GM08714 (cell line): ENCODE measurements around the gene LRRC34.

Experiments used
- H3K4me3 ChIP-seq: fragments of 200-500 bp; sonication (Bioruptor generic); 2 replicates; pipeline ENCODE4 v1.5.1; 2014; ENCODE audit warnings: mild to moderate bottlenecking, low read length, inconsistent platforms
- ZNF274 ChIP-seq: IDR thresholded peaks from 2 replicates; pipeline ENCODE4 v1.6.1; 2012; ENCODE audit warnings: mild to moderate bottlenecking, low read depth, low read length

Gene LRRC34

GRCh38 chr3:169787791-169788190 is 24.9 kb downstream of the LRRC34 start:
- no peak overlapping the region for H3K4me3 ChIP-seq
- TF ChIP-seq ZNF274 = no peak

GRCh38 chr3:169787120-169787519 is 25.6 kb downstream of the LRRC34 start:
- TF ChIP-seq ZNF274 = no peak

GRCh38 chr3:169781209-169781855 is 31.4 kb downstream of the LRRC34 start:
- no peak for TF ChIP-seq ZNF274
- no peak overlapping the region for H3K4me3 ChIP-seq

More at GRCh38 chr3:169787120-169787519, 25.6 kb downstream of the LRRC34 start:
- H3K4me3 ChIP-seq = no peak overlapping the region

- H3K4me3 ChIP-seq = no peak overlapping the region
- no peak for TF ChIP-seq ZNF274
Observed at GRCh38 chr3:169780742-169781141, 32.0 kb downstream of the LRRC34 start.

- no peak overlapping the region for H3K4me3 ChIP-seq
- no peak for TF ChIP-seq ZNF274
Observed at GRCh38 chr3:169777822-169778221, 34.9 kb downstream of the LRRC34 start.

- no peak for TF ChIP-seq ZNF274
- peak overlapping the region; percentile 77 for H3K4me3 ChIP-seq
Observed at GRCh38 chr3:169774186-169774585, 38.5 kb downstream of the LRRC34 start.

- no peak for TF ChIP-seq ZNF274
Observed at GRCh38 chr3:169772897-169773816, 39.5 kb downstream of the LRRC34 start, which contains the start of gene MYNN. Gene MYNN (plus strand): TSS chr3:169773396. CDS start chr3:169774296, 900 bp downstream.

GRCh38 chr3:169772305-169772896 is 40.3 kb downstream of the LRRC34 start:
- H3K4me3 ChIP-seq = peak overlapping the region; percentile 77
- TF ChIP-seq ZNF274 = no peak

More at GRCh38 chr3:169772897-169773816, 39.5 kb downstream of the LRRC34 start, which contains the start of gene MYNN:
- H3K4me3 ChIP-seq = peak within 1 kb of the TSS; percentile 77

- no peak for TF ChIP-seq ZNF274
- H3K4me3 ChIP-seq = peak overlapping the region; percentile 77
Observed at GRCh38 chr3:169771497-169772304, 41.0 kb downstream of the LRRC34 start.

GRCh38 chr3:169769287-169770181 is 43.2 kb downstream of the LRRC34 start, which contains the start of gene ACTRT3:
Gene ACTRT3 (minus strand): TSS chr3:169769561. CDS start chr3:169769520, 41 bp downstream.
- peak within 1 kb of the TSS; percentile 96 for H3K4me3 ChIP-seq
- TF ChIP-seq ZNF274 = no peak

GRCh38 chr3:169764882-169765612 is 47.7 kb downstream of the LRRC34 start, which contains the start of gene TERC:
Gene TERC (minus strand): TSS chr3:169765060.
- H3K4me3 ChIP-seq = peak within 1 kb of the TSS; percentile 60; the same call in 1 of the 2 replicates

More at GRCh38 chr3:169764882-169765612, 47.7 kb downstream of the LRRC34 start, which contains the start of gene TERC:
- no peak for TF ChIP-seq ZNF274
